HG02571 (cell line): Measurements from ENCODE around the gene ALOXE3.

Experiments
- ATAC-seq: cut with Tn5 transposase; IDR thresholded peaks from one replicate; pipeline ENCODE4 v1.9.1; 2021; ENCODE audit warnings: mild to moderate bottlenecking, moderate library complexity; ENCODE audit not compliant: unreplicated experiment

Gene ALOXE3

GRCh38 chr17:8154608-8155155, 36.4 kb upstream of the ALOXE3 start:
- ATAC-seq: no peak

- ATAC-seq: no peak
Measured at GRCh38 chr17:8153957-8154607, 35.8 kb upstream of the ALOXE3 start.

GRCh38 chr17:8153525-8153956, 35.2 kb upstream of the ALOXE3 start:
- ATAC-seq: no peak

GRCh38 chr17:8153031-8153451, 34.7 kb upstream of the ALOXE3 start:
- no peak for ATAC-seq

GRCh38 chr17:8152112-8152775, 33.9 kb upstream of the ALOXE3 start, which contains the start of gene PER1:
PER1 (minus strand) TSS chr17:8152404; CDS start chr17:8150706, 1,698 bp downstream.
- ATAC-seq: no peak

GRCh38 chr17:8151641-8152111, 33.4 kb upstream of the ALOXE3 start:
- ATAC-seq: no peak

GRCh38 chr17:8151120-8151640, 32.9 kb upstream of the ALOXE3 start:
- ATAC-seq: peak; percentile 49

GRCh38 chr17:8150194-8151119, 32.1 kb upstream of the ALOXE3 start:
- ATAC-seq: no peak

- ATAC-seq: no peak
Measured at GRCh38 chr17:8149419-8150193, 31.3 kb upstream of the ALOXE3 start.

GRCh38 chr17:8148560-8148959, 30.2 kb upstream of the ALOXE3 start:
- no peak for ATAC-seq

GRCh38 chr17:8147805-8148404, 29.6 kb upstream of the ALOXE3 start:
- no peak for ATAC-seq

GRCh38 chr17:8147141-8147804, 29.0 kb upstream of the ALOXE3 start:
- ATAC-seq: no peak

- ATAC-seq: no peak
Measured at GRCh38 chr17:8146381-8147140, 28.2 kb upstream of the ALOXE3 start.

GRCh38 chr17:8145811-8146210, 27.5 kb upstream of the ALOXE3 start:
- no peak for ATAC-seq

GRCh38 chr17:8144401-8145231, 26.3 kb upstream of the ALOXE3 start:
- no peak for ATAC-seq

- no peak for ATAC-seq
Measured at GRCh38 chr17:8143581-8144400, 25.5 kb upstream of the ALOXE3 start.
